ENCODE results near the gene ASCC2. TPM values are rescaled to one million over a fixed set of nuclear protein-coding genes. Genes with fewer than 3 reads are reported as not detected.
"Not testable (repeated sequence)": the region's sequence is repeated elsewhere in the genome, so short reads cannot be mapped to it uniquely, and the experiment has no call there.

The ASCC2 gene
- polyA plus RNA-seq, 3 donors, result 32.2 to 52.9 (median 39.6) TPM

DNA sequence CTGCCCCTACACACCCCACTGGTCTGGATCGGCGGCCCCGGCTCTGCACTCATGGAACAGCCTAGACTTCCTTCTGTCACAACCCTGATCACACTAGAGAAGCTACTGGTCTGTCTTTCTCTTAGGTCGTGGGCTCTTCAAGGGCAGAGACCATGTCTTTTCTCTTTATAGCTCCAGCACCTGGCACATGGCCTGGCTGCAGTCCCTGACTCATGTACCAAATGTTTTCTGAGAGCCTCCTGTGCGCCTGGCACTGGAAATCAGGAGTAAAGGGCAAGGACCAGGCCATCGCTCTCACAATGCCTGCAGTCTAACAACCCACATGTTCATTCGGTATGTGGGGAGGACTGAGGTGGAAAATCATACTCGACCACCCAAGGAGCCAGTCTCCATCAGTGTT, 7.5 kb downstream of the ASCC2 start:
- WGBS, 3 donors, result 80 to 91% (median 85%) methylated on average over 8 of the region's 8 CpGs
- no peak overlapping the region for H3K27ac ChIP-seq (ENCODE audit: low read depth, low read length)

DNA sequence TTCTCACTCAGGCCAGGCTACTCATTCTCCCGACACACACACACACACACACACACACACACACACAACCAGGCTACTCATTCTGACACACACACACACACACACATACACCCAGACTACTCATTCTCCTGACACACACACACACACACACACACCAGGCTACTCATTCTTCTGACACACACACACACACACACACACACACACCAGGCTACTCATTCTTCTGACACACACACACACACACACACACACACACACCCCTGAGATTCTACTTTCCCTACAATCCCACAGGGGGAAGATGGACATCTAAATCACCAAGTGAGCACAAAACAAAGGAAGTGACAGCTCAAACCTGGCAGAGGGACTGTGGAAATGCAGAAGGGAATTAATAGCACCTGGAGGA, 10.3 kb downstream of the ASCC2 start:
- 33 to 56% (median 45%) methylated on average over 1 of the region's 1 CpG for WGBS, 3 donors
- H3K27ac ChIP-seq (ENCODE audit: low read depth, low read length), result not testable (repeated sequence)

DNA sequence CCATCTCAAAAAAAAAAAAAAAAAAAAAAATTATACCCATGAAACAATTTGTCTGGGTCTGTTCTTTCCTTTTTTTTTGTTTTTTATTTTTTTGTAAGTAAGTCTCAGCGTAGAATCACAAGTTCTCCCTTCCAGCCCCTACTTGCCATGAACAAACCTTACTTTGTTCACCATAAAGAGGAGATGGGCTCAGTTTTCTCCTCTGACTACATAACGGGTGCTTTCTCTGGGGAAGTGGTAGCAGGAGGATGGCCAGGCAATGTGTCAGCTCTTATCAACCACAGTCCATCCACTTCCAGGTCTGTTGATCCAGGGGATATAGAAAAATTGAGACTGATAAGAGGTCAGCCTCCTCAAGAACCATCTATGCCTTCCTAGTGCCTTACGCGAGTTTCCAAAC, 11.0 kb downstream of the ASCC2 start:
- whole genome bisulfite sequencing, 3 donors, result 86 to 91% (median 88%) methylated on average over 4 of the region's 4 CpGs
- no peak overlapping the region for H3K27ac ChIP-seq (ENCODE audit: low read depth, low read length)

DNA sequence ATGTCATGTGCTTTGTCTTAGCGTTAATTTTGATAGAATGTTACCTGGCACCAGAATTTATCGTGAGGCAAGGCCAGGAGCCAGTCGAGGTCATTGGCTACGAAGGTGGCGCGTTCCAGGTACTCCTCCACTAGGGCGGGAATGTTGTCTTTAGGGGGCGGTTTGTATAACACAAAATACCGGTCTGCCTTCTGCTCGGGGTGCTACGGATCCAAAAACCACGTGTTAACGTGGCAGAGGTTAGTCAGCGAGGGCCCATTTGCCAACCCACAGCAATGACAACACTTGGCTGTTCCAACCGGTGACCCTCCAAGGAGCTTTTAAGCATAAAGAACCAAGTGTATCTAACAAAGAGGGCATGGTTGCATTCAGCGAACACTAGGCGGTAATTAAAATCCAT, 12.5 kb downstream of the ASCC2 start:
- H3K27ac ChIP-seq (ENCODE audit: low read depth, low read length), result no peak overlapping the region
- WGBS, 3 donors, result 87 to 93% (median 91%) methylated on average over 17 of the region's 17 CpGs

DNA sequence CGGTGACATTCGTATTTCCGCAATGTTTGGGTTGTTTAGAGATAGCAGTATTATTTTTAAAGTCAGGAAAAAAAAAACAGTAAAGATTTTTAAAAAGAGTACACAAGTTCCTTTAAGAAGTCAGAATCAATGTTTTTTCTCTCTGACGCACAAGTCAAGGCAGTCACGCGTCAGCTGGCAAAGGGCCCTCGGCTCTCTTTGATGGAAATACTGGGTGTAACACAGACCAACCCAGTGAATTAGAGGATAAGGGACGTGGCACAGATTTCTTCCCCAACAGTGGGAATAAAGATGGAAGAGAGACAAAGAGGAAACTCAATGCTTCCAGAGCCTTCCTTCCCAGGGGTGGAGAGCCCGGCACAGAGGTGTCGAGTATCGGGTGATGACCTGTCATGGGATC, 13.4 kb downstream of the ASCC2 start:
- H3K27ac ChIP-seq (ENCODE audit: low read depth, low read length), result no peak overlapping the region
- 76 to 88% (median 84%) methylated on average over 11 of the region's 11 CpGs for WGBS, 3 donors

DNA sequence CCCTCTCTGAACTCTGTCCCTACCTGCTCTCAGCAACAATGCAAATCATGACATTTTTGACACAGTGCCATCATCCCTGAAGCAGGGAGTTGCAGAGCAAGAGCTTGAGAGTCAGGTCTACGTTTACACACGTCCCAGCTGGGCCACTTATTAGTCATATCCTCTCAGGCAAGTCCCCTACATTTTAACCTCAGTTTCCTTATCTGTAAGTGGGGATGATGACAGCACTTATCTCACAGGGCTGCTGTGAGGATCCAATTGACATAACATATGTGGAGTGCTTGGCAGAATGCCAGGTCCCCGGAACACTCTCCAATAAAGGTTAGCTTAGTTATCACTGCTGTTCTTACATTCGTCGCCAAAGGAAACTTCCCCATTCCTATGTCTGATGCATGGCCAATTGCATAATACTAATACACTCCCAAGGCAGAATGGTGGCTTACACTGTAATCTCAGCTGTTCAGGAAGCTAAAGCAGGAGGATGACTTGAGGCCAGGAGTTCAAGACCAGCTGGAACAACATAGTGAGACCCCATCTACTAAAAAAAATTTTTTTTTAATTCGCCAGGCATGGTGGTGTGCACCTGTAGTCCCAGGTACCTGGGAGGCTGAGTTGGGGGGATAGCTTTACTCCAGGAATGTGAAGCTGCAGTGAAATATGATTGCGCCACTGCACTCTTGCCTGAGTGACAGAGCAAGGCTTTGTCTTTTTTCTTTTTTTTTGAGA, 16.6 kb downstream of the ASCC2 start:
- H3K27ac ChIP-seq (ENCODE audit: low read depth, low read length), result no peak overlapping the region
- WGBS, 3 donors, result 35 to 38% (median 36%) methylated on average over 7 of the region's 7 CpGs

DNA sequence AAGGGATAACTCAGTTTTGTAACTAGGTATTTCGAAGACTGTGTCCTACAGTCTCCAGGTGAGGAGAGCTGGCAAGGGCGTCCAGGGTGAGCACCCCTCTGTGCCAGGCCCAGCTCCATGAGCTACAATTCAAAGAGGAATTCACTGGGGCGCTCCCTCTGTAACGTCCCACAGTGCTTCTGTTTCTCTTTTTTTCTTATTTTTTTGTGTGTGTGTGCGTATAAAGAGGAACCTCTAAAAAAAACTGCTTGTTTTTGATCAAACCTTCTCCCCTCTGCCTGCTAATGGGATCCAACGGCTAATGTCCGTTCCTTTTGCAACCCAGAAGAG, 17.1 kb downstream of the ASCC2 start:
- no peak overlapping the region for H3K27ac ChIP-seq (ENCODE audit: low read depth, low read length)
- WGBS, 3 donors, result 48 to 82% (median 51%) methylated on average over 7 of the region's 7 CpGs

DNA sequence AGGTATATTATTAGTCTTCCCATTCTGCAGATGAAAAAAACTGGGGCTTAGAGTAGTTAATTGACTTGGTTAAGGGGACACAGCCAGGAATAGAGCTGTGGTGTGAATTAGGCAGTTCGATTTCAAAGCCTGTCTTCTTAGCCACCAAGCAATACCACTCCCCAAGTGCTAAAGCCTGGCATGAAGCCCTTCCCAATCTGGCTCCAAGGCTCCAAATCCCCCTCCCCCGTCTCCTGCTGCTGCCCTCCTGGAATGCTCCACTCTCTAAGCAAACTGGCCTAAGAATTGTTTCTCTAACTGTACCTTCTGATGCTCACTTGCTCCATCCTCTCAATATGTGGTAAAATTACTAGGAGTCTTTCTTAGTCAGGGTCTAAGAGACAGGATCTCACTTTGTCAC, 18.6 kb downstream of the ASCC2 start:
- WGBS, 3 donors, result 78 to 92% (median 90%) methylated on average over 2 of the region's 2 CpGs

DNA sequence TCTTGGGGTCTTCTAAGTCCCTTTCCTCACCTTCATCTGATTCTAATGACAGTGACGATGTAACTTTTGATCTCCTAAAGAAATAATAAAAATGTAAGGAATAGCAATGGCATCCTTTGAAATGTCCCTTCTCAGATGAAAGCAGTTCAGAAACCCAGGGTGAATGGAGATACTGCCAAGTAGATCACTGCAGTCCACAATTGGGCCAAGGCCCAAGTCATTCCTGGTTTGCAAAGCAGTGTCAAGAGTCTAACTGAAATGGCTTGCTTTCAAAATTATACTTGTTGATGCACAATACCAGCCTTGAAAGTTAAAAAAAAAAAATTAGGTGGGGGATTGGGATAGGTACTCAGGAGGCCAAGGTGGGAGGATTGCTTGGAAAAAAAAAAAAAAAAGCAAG, 20.4 kb downstream of the ASCC2 start:
- no peak overlapping the region for H3K27ac ChIP-seq (ENCODE audit: low read depth, low read length)
- 84 to 100% (median 98%) methylated on average over 1 of the region's 1 CpG for WGBS, 3 donors

More for the DNA sequence above, 18.6 kb downstream of the ASCC2 start:
- no peak overlapping the region for H3K27ac ChIP-seq (ENCODE audit: low read depth, low read length)

DNA sequence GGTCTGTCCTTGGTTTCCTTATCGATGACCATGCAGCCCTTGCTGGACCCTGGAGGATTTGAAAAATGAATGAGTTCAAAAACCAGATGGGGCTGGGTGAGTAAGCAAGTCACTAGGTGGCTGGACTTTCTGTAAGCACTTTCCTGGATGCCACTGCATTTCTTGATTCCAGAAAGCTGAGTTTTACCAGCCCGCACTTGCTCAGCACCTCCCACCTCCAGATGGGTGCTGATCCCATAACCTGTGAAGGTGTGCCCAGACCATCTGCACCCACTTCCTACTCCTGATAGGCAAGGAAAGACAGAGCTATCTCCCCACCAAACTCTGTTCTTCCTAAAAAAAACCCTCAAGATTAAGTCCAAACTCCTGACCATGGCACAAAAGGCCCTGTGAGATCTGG, 21.1 kb downstream of the ASCC2 start:
- 76 to 93% (median 88%) methylated on average over 2 of the region's 2 CpGs for WGBS, 3 donors
- H3K27ac ChIP-seq (ENCODE audit: low read depth, low read length), result no peak overlapping the region

DNA sequence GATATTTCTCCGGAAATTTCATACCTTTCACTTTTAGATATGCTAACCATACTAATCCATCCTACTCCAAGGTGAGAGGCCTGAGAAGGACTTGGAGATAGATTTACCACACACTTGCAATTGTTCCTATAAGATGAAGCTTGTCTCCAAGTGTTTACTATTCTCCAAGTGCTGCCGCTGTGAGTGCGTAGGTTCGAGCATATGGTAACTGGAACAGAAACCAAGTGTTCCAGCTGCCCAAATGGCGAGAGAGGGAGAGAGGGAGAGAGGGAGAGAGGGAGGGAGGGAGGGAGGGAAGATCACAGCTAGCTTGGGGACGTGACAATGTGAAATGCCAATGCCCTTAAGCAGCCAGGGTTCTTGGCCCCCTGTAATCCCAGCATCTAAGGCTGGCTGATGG, 21.5 kb downstream of the ASCC2 start:
- 59 to 83% (median 66%) methylated on average over 6 of the region's 6 CpGs for WGBS, 3 donors
- H3K27ac ChIP-seq (ENCODE audit: low read depth, low read length), result no peak overlapping the region

DNA sequence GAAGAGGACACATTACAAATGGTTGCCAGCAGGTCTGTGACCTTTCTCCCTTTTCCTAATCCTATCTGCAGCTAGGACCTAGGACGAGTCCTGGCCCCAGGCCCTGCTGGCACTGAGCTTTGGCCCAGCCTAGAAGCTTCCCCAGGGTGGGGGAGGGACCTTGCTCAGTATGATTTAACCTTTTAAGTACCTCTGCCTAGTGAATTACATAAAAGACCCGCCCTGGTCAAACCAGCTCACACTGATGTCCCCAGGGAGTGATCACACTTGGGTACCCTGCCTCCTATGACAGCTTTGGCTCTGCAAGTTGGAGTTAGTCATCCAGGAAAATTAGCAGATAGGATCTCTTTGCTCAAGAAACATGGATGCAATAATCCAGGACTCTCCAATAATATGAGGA, 21.9 kb downstream of the ASCC2 start:
- 49 to 56% (median 54%) methylated on average over 2 of the region's 2 CpGs for WGBS, 3 donors
- H3K27ac ChIP-seq (ENCODE audit: low read depth, low read length), result no peak overlapping the region

DNA sequence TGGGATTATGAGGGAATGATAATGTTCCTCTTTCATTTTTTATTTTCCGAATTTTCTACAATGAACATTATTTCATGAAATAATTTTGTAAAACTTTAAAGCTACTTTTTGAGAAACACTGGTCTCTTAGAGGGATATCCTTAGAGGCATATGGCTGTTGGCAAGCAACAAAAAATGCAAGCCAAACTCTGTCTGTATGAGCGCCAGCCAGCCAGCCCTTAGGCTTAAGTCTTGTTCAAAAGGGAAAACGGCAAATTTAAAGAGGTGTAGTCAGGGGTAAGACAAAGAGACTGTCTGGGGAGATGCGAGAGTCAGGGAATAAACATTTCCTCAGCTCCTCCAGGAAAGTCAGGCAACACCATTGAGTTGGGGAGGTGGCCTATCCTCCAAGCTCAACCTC, 22.5 kb downstream of the ASCC2 start:
- no peak overlapping the region for H3K27ac ChIP-seq (ENCODE audit: low read depth, low read length)
- WGBS, 3 donors, result 65 to 78% (median 67%) methylated on average over 4 of the region's 4 CpGs

DNA sequence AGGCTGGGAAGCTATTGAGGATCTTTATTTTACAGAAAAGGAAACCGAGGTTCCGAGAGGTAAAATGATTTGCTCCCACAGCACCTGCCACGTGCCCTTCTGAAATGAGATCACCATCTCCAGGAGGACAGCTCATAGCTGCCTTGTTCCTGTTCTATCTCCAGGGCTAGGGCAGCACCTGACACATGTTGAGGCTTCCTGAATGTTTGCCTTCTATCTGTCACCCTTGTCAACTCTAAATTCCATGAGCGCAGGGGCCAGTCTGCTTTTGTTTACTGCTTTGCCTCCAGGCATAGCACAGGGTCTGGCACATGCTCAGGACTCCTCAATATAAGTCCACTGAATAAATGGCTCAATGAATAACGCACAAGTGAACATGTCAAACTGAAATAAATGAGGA, 24.1 kb downstream of the ASCC2 start:
- 81 to 86% (median 83%) methylated on average over 5 of the region's 5 CpGs for WGBS, 3 donors
- H3K27ac ChIP-seq (ENCODE audit: low read depth, low read length), result no peak overlapping the region

DNA sequence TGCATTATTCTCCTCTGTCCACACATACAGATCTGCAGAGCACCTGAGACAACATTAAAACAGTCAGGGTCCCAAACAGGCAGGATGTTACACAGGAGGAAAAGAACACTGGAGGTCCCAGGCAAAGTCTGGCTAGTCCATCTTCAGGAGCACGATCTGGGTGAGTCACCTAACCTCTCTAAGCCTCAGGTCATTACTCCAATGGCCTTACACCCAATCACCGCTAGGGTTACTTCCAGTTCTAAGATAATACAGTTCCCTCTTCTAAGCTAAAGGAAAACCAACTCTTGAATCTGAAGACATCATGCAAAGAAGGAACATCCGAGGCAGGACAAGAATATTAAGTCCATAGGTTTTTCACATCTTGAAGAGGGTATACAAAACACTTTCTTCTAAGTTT, 24.5 kb downstream of the ASCC2 start:
- H3K27ac ChIP-seq (ENCODE audit: low read depth, low read length), result no peak overlapping the region
- 77 to 90% (median 77%) methylated on average over 3 of the region's 3 CpGs for WGBS, 3 donors

DNA sequence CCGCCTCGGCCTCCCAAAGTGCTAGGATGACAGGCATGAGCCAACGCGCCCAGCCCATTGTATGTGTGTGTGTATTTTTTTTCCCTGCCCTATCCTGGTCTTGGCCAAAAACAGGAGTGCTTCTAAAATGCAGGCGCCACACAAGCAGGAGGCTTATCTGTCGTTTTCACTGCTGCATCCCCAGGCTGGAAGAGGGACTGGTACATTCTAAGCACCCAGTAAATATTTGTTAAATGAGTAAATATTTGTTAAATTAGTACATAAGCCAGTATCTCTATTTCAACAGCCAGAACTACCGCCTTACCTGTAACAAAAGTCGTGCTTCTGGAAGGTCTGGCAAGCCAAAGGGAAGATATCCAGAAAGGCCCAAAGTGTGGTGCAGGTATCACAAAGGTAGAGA, 24.9 kb downstream of the ASCC2 start:
- H3K27ac ChIP-seq (ENCODE audit: low read depth, low read length), result no peak overlapping the region
- WGBS, 3 donors, result 74 to 96% (median 91%) methylated on average over 8 of the region's 8 CpGs

DNA sequence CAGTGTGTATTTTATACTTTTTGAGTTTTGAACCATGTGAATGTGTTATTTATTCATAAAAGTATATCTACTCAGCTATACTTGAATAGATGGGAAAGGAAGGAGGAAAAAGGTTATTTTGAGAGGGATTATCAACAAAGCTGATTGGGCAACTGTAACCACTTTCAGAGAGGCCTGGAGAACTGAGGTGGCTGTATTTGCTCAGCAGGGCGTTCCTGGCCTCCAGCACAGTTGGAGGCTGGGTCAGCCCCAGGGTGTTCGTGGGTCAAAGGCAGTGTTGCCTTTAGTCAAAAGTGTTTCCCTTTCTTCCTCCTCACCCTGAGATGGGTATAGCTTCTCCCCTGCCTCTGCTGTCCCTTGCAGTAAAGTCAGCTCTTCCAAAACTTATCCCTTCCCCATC, 26.7 kb downstream of the ASCC2 start:
- H3K27ac ChIP-seq (ENCODE audit: low read depth, low read length), result no peak overlapping the region
- WGBS, 3 donors, result 47 to 78% (median 76%) methylated on average over 2 of the region's 2 CpGs

DNA sequence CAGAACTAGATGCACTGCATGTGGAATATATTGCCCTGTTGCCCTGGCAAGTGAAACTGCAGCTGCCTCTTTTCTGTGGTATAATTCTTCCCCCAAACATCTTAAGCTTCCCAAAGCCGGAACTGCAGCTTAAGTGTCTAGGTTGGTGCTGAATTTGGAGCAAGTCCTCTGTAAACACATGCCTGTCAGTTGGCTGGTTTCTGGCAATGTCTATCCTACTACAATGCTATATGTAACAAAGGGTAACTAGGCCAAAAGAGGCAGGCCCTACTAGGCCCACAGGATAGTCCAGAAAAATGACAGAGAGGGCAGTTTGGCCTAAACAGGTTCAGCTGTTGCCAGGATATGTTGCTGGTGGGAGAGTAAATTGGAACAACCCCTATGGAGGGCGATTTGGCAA, 27.9 kb downstream of the ASCC2 start:
- no peak overlapping the region for H3K27ac ChIP-seq (ENCODE audit: low read depth, low read length)
- 81 to 88% (median 84%) methylated on average over 2 of the region's 2 CpGs for WGBS, 3 donors

DNA sequence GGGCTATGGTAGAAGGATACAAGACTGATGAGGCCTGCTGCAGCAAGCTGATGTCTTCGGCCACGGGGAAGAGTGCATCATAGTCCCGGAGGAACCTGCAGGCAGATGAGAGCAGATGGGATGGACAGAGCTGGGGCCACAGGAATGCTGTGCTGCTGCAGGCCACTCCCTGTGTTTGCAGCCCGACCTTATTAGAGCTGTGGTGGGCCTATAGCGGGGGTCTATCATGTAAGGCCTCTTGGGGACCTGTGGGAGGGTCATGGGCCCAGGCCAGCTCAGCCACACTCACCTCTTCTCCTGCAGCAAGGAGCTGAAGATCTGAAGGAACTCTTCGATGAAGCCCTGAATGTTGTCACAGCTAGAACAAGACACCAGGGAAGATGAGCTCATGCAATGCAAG, 31.9 kb downstream of the ASCC2 start:
- H3K27ac ChIP-seq (ENCODE audit: low read depth, low read length), result no peak overlapping the region
- 69 to 82% (median 77%) methylated on average over 6 of the region's 6 CpGs for WGBS, 3 donors

DNA sequence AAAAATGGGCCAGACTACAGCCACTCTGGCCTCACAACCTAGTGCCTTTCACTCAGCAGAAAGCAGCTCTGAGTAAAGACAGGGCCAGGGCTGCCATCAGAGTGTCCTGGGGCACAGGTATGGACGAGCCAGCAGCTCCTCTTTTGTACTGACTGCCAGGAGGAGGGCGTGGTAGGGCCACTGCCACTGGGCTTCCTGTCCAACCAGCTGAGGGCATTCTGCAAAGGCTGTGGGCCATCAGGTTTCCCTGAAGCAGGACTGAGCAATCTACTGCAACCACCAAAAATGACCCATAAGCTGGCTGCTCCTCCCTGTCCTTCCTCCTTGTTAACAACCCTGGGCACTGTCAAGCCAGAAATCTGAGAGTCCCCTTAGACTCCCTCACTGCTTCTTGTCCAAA, 33.1 kb downstream of the ASCC2 start:
- no peak overlapping the region for H3K27ac ChIP-seq (ENCODE audit: low read depth, low read length)

DNA sequence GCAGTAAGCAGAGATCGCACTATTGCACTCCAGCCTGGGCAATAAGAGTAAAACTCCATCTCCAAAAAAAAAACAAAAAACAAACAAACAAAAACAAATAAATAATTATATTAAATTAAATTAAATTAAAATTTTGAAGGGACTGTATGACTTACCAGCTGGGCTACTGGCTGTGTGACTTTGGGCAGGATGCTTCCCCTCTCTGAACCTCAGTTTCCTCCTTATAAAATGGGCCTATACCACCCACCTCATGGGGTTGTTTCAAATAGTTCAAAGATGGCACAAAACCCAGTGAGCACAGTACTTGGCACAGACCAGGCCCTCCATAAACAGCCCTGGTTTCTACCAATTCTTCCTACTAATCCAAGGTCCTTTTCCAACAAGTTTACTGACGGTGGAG, 34.9 kb downstream of the ASCC2 start:
- WGBS, 3 donors, result 98 to 100% (median 100%) methylated on average over 2 of the region's 2 CpGs

More for the DNA sequence above, 33.1 kb downstream of the ASCC2 start:
- 93 to 100% (median 96%) methylated on average over 2 of the region's 2 CpGs for whole genome bisulfite sequencing, 3 donors

More for the DNA sequence above, 34.9 kb downstream of the ASCC2 start:
- H3K27ac ChIP-seq (ENCODE audit: low read depth, low read length), result no peak overlapping the region

All from adipose tissue (tissue), 3 donors.